ENCODE measurements around the gene MANEA.

The MANEA gene

GRCh38 chr6:95587989-95588388 lies 10.7 kb downstream of the MANEA start:
- H3K4me3 ChIP-seq (ENCODE audit: low read depth, low read length): no peak overlapping the region
- TF ChIP-seq, protein P1, sequence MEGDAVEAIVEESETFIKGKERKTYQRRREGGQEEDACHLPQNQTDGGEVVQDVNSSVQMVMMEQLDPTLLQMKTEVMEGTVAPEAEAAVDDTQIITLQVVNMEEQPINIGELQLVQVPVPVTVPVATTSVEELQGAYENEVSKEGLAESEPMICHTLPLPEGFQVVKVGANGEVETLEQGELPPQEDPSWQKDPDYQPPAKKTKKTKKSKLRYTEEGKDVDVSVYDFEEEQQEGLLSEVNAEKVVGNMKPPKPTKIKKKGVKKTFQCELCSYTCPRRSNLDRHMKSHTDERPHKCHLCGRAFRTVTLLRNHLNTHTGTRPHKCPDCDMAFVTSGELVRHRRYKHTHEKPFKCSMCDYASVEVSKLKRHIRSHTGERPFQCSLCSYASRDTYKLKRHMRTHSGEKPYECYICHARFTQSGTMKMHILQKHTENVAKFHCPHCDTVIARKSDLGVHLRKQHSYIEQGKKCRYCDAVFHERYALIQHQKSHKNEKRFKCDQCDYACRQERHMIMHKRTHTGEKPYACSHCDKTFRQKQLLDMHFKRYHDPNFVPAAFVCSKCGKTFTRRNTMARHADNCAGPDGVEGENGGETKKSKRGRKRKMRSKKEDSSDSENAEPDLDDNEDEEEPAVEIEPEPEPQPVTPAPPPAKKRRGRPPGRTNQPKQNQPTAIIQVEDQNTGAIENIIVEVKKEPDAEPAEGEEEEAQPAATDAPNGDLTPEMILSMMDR (IDR thresholded peaks at IDR 0.05; ENCODE audit: control insufficient read depth, extremely low read depth, insufficient read depth): no peak
- DNase-seq (ENCODE audit: low read depth): no peak

- TF ChIP-seq, protein P1 (IDR thresholded peaks at IDR 0.05; ENCODE audit: control insufficient read depth, extremely low read depth, insufficient read depth): no peak
- DNase-seq (ENCODE audit: low read depth): no peak
- H3K4me3 ChIP-seq (ENCODE audit: low read depth, low read length): no peak overlapping the region
These were observed 11.7 kb downstream of the MANEA start for GRCh38 chr6:95589067-95589466.

- TF ChIP-seq, protein P1 (IDR thresholded peaks at IDR 0.05; ENCODE audit: control insufficient read depth, extremely low read depth, insufficient read depth): no peak
- H3K4me3 ChIP-seq (ENCODE audit: low read depth, low read length): no peak overlapping the region
- no peak for DNase-seq (ENCODE audit: low read depth)
These were observed 12.7 kb downstream of the MANEA start for GRCh38 chr6:95589826-95590570.

DNA sequence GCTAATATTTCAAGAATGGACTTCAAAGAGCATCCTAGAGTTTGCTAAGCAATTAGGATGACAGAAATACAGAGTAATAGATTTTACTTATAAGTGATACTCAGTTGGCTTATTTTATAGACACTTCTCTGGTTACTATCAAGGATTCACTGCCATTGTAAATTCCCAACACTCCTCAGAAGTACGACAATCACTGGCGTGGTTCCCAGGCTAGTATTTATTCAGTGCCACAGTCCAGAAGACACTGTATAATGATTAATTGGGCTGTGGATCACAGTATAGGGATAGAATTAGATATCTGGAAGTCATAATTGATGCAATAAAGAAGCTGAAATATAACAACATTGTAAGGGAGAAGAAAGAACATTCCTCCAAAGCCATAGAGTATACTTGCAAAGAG lies 15.7 kb downstream of the MANEA start:
- DNase-seq (ENCODE audit: low read depth): peak; percentile 91
- TF ChIP-seq, protein P1 (IDR thresholded peaks at IDR 0.05; ENCODE audit: control insufficient read depth, extremely low read depth, insufficient read depth): no peak
- no peak overlapping the region for H3K4me3 ChIP-seq (ENCODE audit: low read depth, low read length)

GRCh38 chr6:95596021-95596420 lies 18.7 kb downstream of the MANEA start:
- peak; percentile 47 for DNase-seq (ENCODE audit: low read depth)
- H3K4me3 ChIP-seq (ENCODE audit: low read depth, low read length): no peak overlapping the region
- TF ChIP-seq, protein P1 (IDR thresholded peaks at IDR 0.05; ENCODE audit: control insufficient read depth, extremely low read depth, insufficient read depth): no peak

DNA sequence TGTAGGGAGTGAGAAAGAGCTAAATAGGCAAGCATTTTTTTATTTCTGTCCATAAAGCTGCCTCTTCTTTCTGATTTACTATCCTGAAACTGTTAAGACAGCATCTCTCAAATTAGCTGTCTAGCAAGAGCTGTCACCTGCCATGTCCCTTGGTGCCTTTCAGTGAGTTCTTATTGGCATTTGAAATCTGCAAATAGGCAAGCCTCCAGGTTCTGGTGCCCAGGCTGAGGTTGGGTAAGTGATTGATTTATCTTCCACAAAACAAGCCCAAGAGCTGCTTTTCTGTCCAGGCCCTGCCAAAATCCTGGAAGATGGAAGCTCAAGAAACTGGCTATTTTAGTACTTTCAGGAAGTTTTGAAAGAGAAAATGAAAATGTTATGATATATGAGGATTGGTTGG lies 22.4 kb downstream of the MANEA start:
- no peak for DNase-seq (ENCODE audit: low read depth)
- TF ChIP-seq, protein P1 (IDR thresholded peaks at IDR 0.05; ENCODE audit: control insufficient read depth, extremely low read depth, insufficient read depth): no peak
- H3K4me3 ChIP-seq (ENCODE audit: low read depth, low read length): no peak overlapping the region

DNA sequence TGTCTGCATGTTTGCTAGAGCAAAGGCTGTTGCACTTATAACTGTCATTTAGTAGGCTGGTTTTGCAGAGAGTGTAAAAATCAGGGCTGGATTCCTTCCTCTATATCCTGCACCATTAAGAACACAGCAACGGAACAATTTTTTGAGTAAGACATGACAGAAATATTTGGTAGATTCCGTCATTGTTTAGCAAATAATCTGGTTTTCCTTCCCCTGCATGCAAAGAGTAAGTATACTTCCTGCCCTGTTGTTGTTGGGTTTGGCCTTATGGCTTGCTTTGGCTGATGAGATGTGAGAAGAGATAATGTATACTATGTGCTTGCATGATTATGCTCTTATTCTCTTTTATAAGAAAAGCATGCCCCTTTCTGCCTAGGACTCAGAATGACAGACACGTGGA lies 23.8 kb downstream of the MANEA start:
- DNase-seq (ENCODE audit: low read depth): no peak
- no peak overlapping the region for H3K4me3 ChIP-seq (ENCODE audit: low read depth, low read length)
- TF ChIP-seq, protein P1 (IDR thresholded peaks at IDR 0.05; ENCODE audit: control insufficient read depth, extremely low read depth, insufficient read depth): no peak

All from LNCaP clone FGC (cell line).